HepG2 (cell line): Measurements from ENCODE around the gene TLR4. TPM values are rescaled to one million over a fixed set of nuclear protein-coding genes. Genes with fewer than 3 reads are reported as not detected.

ENCODE experiments used
- ATAC-seq: fragments of 200-7000 bp; cut with Tn5 transposase; 3 replicates; pipeline ENCODE4 v1.9.1; 2020; ENCODE audit warnings: mild to moderate bottlenecking, moderate library complexity
- BruUV-seq: library from RNA; stranded (reverse); fragments of 400-500 nt; replicated peaks from 2 replicates; lab custom pipeline; 2021; lab: Mats Ljungman, UMichigan
- CTCF ChIA-PET: fragments of 300-600 bp; formaldehyde crosslinking; extraction: SDS; loops from one replicate; lab custom pipeline; 2021; ENCODE audit warnings: low total read pairs, inconsistent platforms, low intra/inter-chr PET ratio; lab: Yijun Ruan, JAX
- POLR2A ChIA-PET: fragments of 350-600 bp; sonication (Branson Sonifier 250); formaldehyde crosslinking; loops from one replicate; lab custom pipeline; 2020; ENCODE audit warnings: antibody characterized with exemption, inconsistent platforms; lab: Yijun Ruan, JAX
- DNase-seq: peaks from one replicate; pipeline ENCODE4 v3.0.0-alpha.2; 2015; ENCODE audit warnings: low spot score
- FAIRE-seq: peaks from 3 replicates; lab custom pipeline; 2011; peaks lifted over from hg19 to GRCh38; lab: Jason Lieb, UNC
- H2AFZ ChIP-seq: one replicate; pipeline ENCODE4 v1.6.1; 2011; ENCODE audit warnings: low read length, inconsistent platforms
- H3K27ac ChIP-seq: fragments of 300-600 bp; 3 replicates; pipeline ENCODE4 v1.8.0; 2011; ENCODE audit warnings: mixed run types, mild to moderate bottlenecking, mixed read lengths, low read length, inconsistent platforms; ENCODE audit not compliant: insufficient read depth; ENCODE audit errors: extremely low read length
- H3K27me3 ChIP-seq, 2 experiments: fragments of 200-600 bp in 1 of 2; 2 replicates in 1 of 2; 3 replicates in 1 of 2; pipeline versions ENCODE4 v1.6.0 to v1.8.0; 2011; ENCODE audit warnings: low read length in 2 of 2, mild to moderate bottlenecking in 2 of 2, moderate library complexity in 2 of 2, inconsistent platforms in 1 of 2; ENCODE audit not compliant: insufficient read depth in 2 of 2, control insufficient read depth in 1 of 2
- H3K36me3 ChIP-seq, 2 experiments: fragments of 200-600 bp in 1 of 2; replicated peaks in 1 of 2; 2 replicates in 1 of 2; 3 replicates in 1 of 2; pipeline versions ENCODE4 v1.5.1 to v1.8.0; 2011; ENCODE audit warnings: low read length in 2 of 2, inconsistent platforms in 1 of 2; ENCODE audit not compliant: insufficient read depth in 2 of 2, control insufficient read depth in 1 of 2
- H3K4me1 ChIP-seq: 2 replicates; pipeline ENCODE4 v1.5.1; 2012; ENCODE audit warnings: low read length, inconsistent platforms; ENCODE audit not compliant: insufficient read depth
- H3K4me2 ChIP-seq: 2 replicates; pipeline ENCODE4 v1.6.0; 2011; ENCODE audit warnings: low read depth, low read length, inconsistent platforms
- H3K4me3 ChIP-seq, 3 experiments: fragments of 200-600 bp in 1 of 3; sonication (generic), shearing (Covaris generic) in 1 of 3; replicated peaks in 1 of 3; 2 replicates each; pipeline ENCODE4 v1.5.1; 2011 to 2016; ENCODE audit warnings: low read length in 3 of 3, inconsistent platforms in 2 of 3, low read depth in 2 of 3, mild to moderate bottlenecking in 2 of 3, control low read depth in 1 of 3, mixed read lengths in 1 of 3; ENCODE audit not compliant: insufficient read depth in 1 of 3
- H3K79me2 ChIP-seq: one replicate; pipeline ENCODE4 v1.6.1; 2011; ENCODE audit warnings: low read length, inconsistent platforms; ENCODE audit not compliant: insufficient read depth
- H3K9ac ChIP-seq: 2 replicates; pipeline ENCODE4 v1.6.0; 2011; ENCODE audit warnings: mild to moderate bottlenecking, low read depth, low read length, inconsistent platforms; ENCODE audit not compliant: insufficient read depth
- H3K9me3 ChIP-seq: 2 replicates; pipeline ENCODE4 v1.5.1; 2012; ENCODE audit warnings: mild to moderate bottlenecking, low read length
- H4K20me1 ChIP-seq: 2 replicates; pipeline ENCODE4 v1.6.0; 2011; ENCODE audit warnings: inconsistent platforms, mild to moderate bottlenecking, low read length, moderate library complexity; ENCODE audit not compliant: insufficient read depth
- HNRNPLL ChIP-seq: fragments of 200-400 bp; formaldehyde crosslinking; IDR thresholded peaks from 2 replicates; pipeline ENCODE4 v1.6.1; 2017; ENCODE audit warnings: mild to moderate bottlenecking, low read depth, low read length; ENCODE audit not compliant: poor library complexity, severe bottlenecking
- KLF6 ChIP-seq: IDR thresholded peaks from 2 replicates; pipeline ENCODE4 v1.8.0; 2016; ENCODE audit warnings: missing biosample characterization, missing genetic modification reagents
- NCOR1 ChIP-seq: fragments of 200-600 bp; sonication (generic); IDR thresholded peaks from 2 replicates; pipeline ENCODE4 v1.7.0; 2017; ENCODE audit warnings: antibody characterized with exemption, low read length, borderline replicate concordance
- SMAD1 ChIP-seq: sonication (generic); formaldehyde crosslinking; IDR thresholded peaks from 2 replicates; pipeline ENCODE4 v1.4.0; 2020; ENCODE audit warnings: missing genetic modification reagents, low read depth, mild to moderate bottlenecking, borderline replicate concordance
- SP2 ChIP-seq: sonication (generic); formaldehyde crosslinking; IDR thresholded peaks from 2 replicates; pipeline ENCODE4 v1.5.1; 2020; ENCODE audit warnings: mild to moderate bottlenecking, missing genetic modification reagents
- ZFP1 ChIP-seq: IDR thresholded peaks from 2 replicates; pipeline ENCODE4 v1.6.1; 2016
- ZHX2 ChIP-seq, 2 experiments: sonication (generic) in 1 of 2; formaldehyde crosslinking in 1 of 2; IDR thresholded peaks; 2 replicates each; pipeline versions ENCODE4 v1.6.1 to v1.9.0; 2014 to 2022; ENCODE audit warnings: antibody characterized with exemption in 1 of 2, borderline replicate concordance in 1 of 2, inconsistent platforms in 1 of 2, low read depth in 1 of 2, missing genetic modification reagents in 1 of 2
- ZNF414 ChIP-seq: sonication (generic); formaldehyde crosslinking; IDR thresholded peaks from 2 replicates; pipeline ENCODE4 v1.5.0; 2020; ENCODE audit warnings: missing genetic modification reagents
- WGBS: methylation state at CpG from one replicate; pipeline ENCODE4 v1.1.6; 2017; ENCODE audit warnings: low lambda C conversion rate; 5-methylcytosine and 5-hydroxymethylcytosine counted together
- in situ Hi-C: cut with HindIII; loops from 2 replicates; pipeline ENCODE4 v1.10.0; 2017; ENCODE audit warnings: low pct_unique_long_range_greater_than_20kb; ENCODE audit not compliant: extremely low pct_ligation_motif_present
- intact Hi-C: fragments of 100-400 bp; cut with micrococcal nuclease; formaldehyde crosslinking; loops from one replicate; pipeline ENCODE4 v1.10.0; 2022; ENCODE audit not compliant: unreplicated experiment
- polyA plus RNA-seq, 8 experiments: library from polyadenylated mRNA; depleted of rRNA in 3 of 8; stranded (reverse) in 7 of 8; unstranded in 1 of 8; fragments of >200 nt; fragmentation: Illumina TruSeq in 4 of 8; extraction: Trizol in 4 of 8; gene quantifications; 2 replicates each; pipeline versions ENCODE4 v1.2.1 to v1.2.3, GENCODE V29; 2011 to 2016; ENCODE audit warnings: low read depth in 4 of 8, missing spikeins in 1 of 8, mixed read lengths in 1 of 8; ENCODE audit not compliant: insufficient read depth in 1 of 8
- total RNA-seq, 5 experiments: library from RNA; depleted of rRNA; stranded (reverse); fragments of >200 nt; fragmentation: Illumina TruSeq; extraction: Trizol; gene quantifications; 2 replicates each; pipeline ENCODE4 v1.2.3, GENCODE V29; 2016; ENCODE audit warnings: low read depth in 1 of 5
- TF ChIP-seq, protein P1 (sequence below): sonication (generic); formaldehyde crosslinking; IDR thresholded peaks from 2 replicates; pipeline ENCODE4 v1.8.0; 2022; ENCODE audit warnings: low read depth, missing genetic modification reagents

The TLR4 gene
- total and polyA plus RNA-seq, 2 of the 13 experiments (the other 11 are each of a cell fraction or from before 2014, with no cell fraction given), result 0.07 to 0.22 TPM

DNA sequence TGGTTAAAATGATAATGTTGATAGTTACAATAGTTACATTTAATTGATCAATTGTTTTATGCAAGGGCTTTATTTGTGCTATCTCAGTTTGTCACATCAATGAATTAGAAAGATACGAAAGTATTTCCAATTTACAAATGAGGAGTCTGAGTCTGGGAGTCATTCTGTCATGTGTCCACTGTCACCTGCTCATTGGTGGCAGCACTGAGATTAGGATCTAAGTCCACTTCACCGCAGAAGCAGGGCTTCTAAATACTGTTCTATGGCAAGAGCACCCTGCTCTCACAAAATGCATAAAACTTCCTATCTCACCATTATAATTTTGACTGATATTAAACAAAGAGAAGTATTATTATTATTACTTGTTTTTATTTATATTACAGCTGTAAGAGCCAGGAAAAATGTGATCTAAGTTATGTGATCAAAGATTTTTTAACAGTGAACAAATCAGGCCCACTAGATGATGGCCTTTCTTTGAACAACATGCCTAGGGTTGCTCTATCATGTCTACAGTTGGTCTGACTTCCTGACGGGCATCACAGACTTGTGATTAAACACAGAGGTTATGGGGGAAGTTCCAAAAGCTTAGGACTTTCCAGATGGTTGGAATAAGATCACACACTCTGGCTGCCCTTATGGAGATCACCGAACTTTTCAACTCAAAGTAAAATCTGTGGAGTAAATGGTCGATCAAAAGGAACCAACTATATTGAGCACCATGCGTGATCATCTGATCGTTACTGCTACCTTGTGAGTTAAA lies 15.1 kb downstream of the TLR4 start (continued):
- TF ChIP-seq ZHX2 (IDR thresholded peaks at IDR 0.05; ENCODE audit: low read depth) (no peak), ZHX2 (CRISPR knock-in tag; IDR thresholded peaks at IDR 0.05; ENCODE audit: borderline replicate concordance) (no peak), SMAD1 (CRISPR knock-in tag) (no peak)

- H3K9me3 ChIP-seq, result no peaks in the 10 kb centered on the region
- no peak overlapping the region for H3K9ac ChIP-seq
- FAIRE-seq, result no peak
- TF ChIP-seq NCOR1 (no peak), ZNF414 (CRISPR knock-in tag) (no peak), HNRNPLL (no peak), KLF6 (CRISPR knock-in tag) (no peak), SP2 (CRISPR knock-in tag) (no peak), ZFP1 (CRISPR knock-in tag) (no peak)
- TF ChIP-seq, protein P1, sequence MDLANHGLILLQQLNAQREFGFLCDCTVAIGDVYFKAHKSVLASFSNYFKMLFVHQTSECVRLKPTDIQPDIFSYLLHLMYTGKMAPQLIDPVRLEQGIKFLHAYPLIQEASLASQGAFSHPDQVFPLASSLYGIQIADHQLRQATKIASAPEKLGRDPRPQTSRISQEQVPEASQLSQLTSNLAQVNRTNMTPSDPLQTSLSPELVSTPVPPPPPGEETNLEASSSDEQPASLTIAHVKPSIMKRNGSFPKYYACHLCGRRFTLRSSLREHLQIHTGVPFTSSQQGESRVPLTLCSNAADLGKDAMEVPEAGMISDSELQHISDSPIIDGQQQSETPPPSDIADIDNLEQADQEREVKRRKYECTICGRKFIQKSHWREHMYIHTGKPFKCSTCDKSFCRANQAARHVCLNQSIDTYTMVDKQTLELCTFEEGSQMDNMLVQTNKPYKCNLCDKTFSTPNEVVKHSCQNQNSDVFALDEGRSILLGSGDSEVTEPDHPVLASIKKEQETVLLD (CRISPR knock-in tag), result no peak
- no peak for DNase-seq
- H4K20me1 ChIP-seq, result no peaks in the 10 kb centered on the region
- 34% methylated on average over 2 of the region's 2 CpGs for WGBS
- ChIA-PET CTCF (no interaction called here), POLR2A (no interaction called here)
- in situ Hi-C loops (no loop called here), intact Hi-C loops (no loop called here)
- H3K36me3 ChIP-seq, result no peaks in the 10 kb centered on the region
- no peaks in the 10 kb centered on the region for H3K4me1 ChIP-seq
- BruUV-seq, result no TSS peak
- H3K79me2 ChIP-seq, result no peaks in the 10 kb centered on the region
- H3K27ac ChIP-seq, result no peak overlapping the region
- H2AFZ ChIP-seq, result no peak overlapping the region
- H3K27me3 ChIP-seq, result no peaks in the 10 kb centered on the region
- no peak overlapping the region for H3K4me2 ChIP-seq
- no peak for ATAC-seq
- no peak overlapping the region for H3K4me3 ChIP-seq
These were observed 15.9 kb downstream of the TLR4 start for GRCh38 chr9:117720066-117720465.
